K562 (cell line): ENCODE data around the gene CAPN14. TPM values are rescaled to one million over a fixed set of nuclear protein-coding genes. Genes with fewer than 3 reads are reported as not detected.
A peak's percentile ranks its signal among the peaks of the same experiment; 100 is the strongest.

Source experiments
- BDP1 ChIP-seq: IDR thresholded peaks from 3 replicates; pipeline ENCODE4 v1.6.1; 2011; ENCODE audit not compliant: insufficient read length, insufficient read depth
- CAMTA2 ChIP-seq: fragments of 250-450 bp; sonication (Bioruptor Pico); conservative IDR thresholded peaks from 2 replicates; pipeline ENCODE4 v1.5.1; 2022
- CBX3 ChIP-seq, 2 experiments: IDR thresholded peaks; 1 replicate in 1 of 2; 2 replicates in 1 of 2; pipeline ENCODE4 v1.6.1; 2012; ENCODE audit warnings: inconsistent platforms in 2 of 2, low read length in 2 of 2, borderline replicate concordance in 1 of 2, control low read depth in 1 of 2
- CGGBP1 ChIP-seq: fragments of 250-450 bp; sonication (Bioruptor Pico); IDR thresholded peaks from 2 replicates; pipeline ENCODE4 v1.9.0; 2021; ENCODE audit warnings: mild to moderate bottlenecking
- DDX20 ChIP-seq: fragments of 450-650 bp; IDR thresholded peaks from 2 replicates; pipeline ENCODE4 v1.6.1; 2016; ENCODE audit warnings: missing genetic modification characterization, low read depth, mild to moderate bottlenecking, missing compliant biosample characterization, moderate library complexity
- DIDO1 ChIP-seq: fragments of 450-650 bp; IDR thresholded peaks from 2 replicates; pipeline ENCODE4 v1.6.1; 2016; ENCODE audit warnings: low read depth, missing biosample characterization, missing genetic modification characterization
- GABPA ChIP-seq: fragments of 200-800 bp; sonication (Bioruptor generic); conservative IDR thresholded peaks from 2 replicates; pipeline ENCODE4 v1.6.1; 2016; ENCODE audit warnings: low read depth, missing genetic modification characterization, missing compliant biosample characterization
- GTF2E2 ChIP-seq: fragments of 200-800 bp; sonication (Bioruptor generic); IDR thresholded peaks from 2 replicates; pipeline ENCODE4 v1.6.1; 2016; ENCODE audit warnings: missing genetic modification characterization, missing compliant biosample characterization
- HCFC1 ChIP-seq: IDR thresholded peaks from 2 replicates; pipeline ENCODE4 v1.6.1; 2012; ENCODE audit warnings: low read depth, low read length, improper control_type of control experiment
- MEF2D ChIP-seq: conservative IDR thresholded peaks from 2 replicates; pipeline ENCODE4 v1.6.1; 2016; ENCODE audit warnings: low read depth, missing genetic modification characterization, missing compliant biosample characterization
- MYBL2 ChIP-seq, 2 experiments: fragments of 450-650 bp in 1 of 2; sonication (generic) in 1 of 2; formaldehyde crosslinking in 1 of 2; IDR thresholded peaks; 2 replicates each; pipeline versions ENCODE4 v1.6.1 to v1.8.1; 2017 to 2022; ENCODE audit warnings: borderline replicate concordance in 1 of 2, inconsistent platforms in 1 of 2, low read depth in 1 of 2, mild to moderate bottlenecking in 1 of 2, missing genetic modification reagents in 1 of 2, moderate library complexity in 1 of 2
- NFE2 ChIP-seq: IDR thresholded peaks from 2 replicates; pipeline ENCODE4 v1.6.1; 2014; ENCODE audit warnings: antibody characterized with exemption, low read depth
- NFRKB ChIP-seq: fragments of 450-650 bp; IDR thresholded peaks from 2 replicates; pipeline ENCODE4 v1.6.1; 2016; ENCODE audit warnings: low read depth
- PHB ChIP-seq: fragments of 250-450 bp; sonication (Bioruptor Pico); IDR thresholded peaks from 2 replicates; pipeline ENCODE4 v1.5.0; 2021
- PHTF2 ChIP-seq: fragments of 250-450 bp; sonication (Bioruptor Pico); IDR thresholded peaks from 2 replicates; pipeline ENCODE4 v1.5.0; 2021; ENCODE audit warnings: mild to moderate bottlenecking
- RAD21 ChIP-seq, 2 experiments: fragments of 250-450 bp in 1 of 2; fragments of 450-650 bp in 1 of 2; sonication (Bioruptor Pico) in 1 of 2; formaldehyde crosslinking in 1 of 2; IDR thresholded peaks in 1 of 2; conservative IDR thresholded peaks in 1 of 2; 2 replicates each; pipeline versions ENCODE4 v1.4.0 to v1.8.0; 2020 to 2022; ENCODE audit warnings: mild to moderate bottlenecking in 2 of 2, moderate library complexity in 1 of 2
- TFAM ChIP-seq: fragments of 250-450 bp; sonication (Bioruptor Pico); conservative IDR thresholded peaks from 2 replicates; pipeline ENCODE4 v1.5.0; 2021; ENCODE audit warnings: mild to moderate bottlenecking, moderate library complexity
- THRA ChIP-seq: fragments of 450-650 bp; IDR thresholded peaks from 2 replicates; pipeline ENCODE4 v1.6.1; 2017; ENCODE audit warnings: mild to moderate bottlenecking, moderate library complexity
- TSC22D4 ChIP-seq: fragments of 450-650 bp; IDR thresholded peaks from 2 replicates; pipeline ENCODE4 v1.6.1; 2016; ENCODE audit warnings: missing genetic modification characterization, missing biosample characterization, control low read depth
- U2AF1 ChIP-seq: fragments of 200-400 bp; formaldehyde crosslinking; optimal IDR thresholded peaks from 2 replicates; pipeline ENCODE3; 2017; ENCODE audit warnings: mild to moderate bottlenecking, low read depth, low read length, moderate library complexity
- XRCC5 ChIP-seq: fragments of 200-400 bp; formaldehyde crosslinking; IDR thresholded peaks from 2 replicates; pipeline ENCODE4 v1.6.1; 2017; ENCODE audit warnings: low read depth, mild to moderate bottlenecking, low read length
- ZNF212 ChIP-seq: fragments of 450-650 bp; formaldehyde crosslinking; IDR thresholded peaks from 2 replicates; pipeline ENCODE4 v1.4.0; 2020; ENCODE audit warnings: mild to moderate bottlenecking
- ZNF263 ChIP-seq: sonication (generic); formaldehyde crosslinking; IDR thresholded peaks from 2 replicates; pipeline ENCODE4 v1.8.0; 2022; ENCODE audit warnings: mild to moderate bottlenecking, missing genetic modification reagents, borderline replicate concordance
- ZNF436 ChIP-seq: fragments of 250-450, 450-650 bp; sonication (Bioruptor Pico); formaldehyde crosslinking; IDR thresholded peaks from 2 replicates; pipeline ENCODE4 v1.7.0; 2020; ENCODE audit warnings: mild to moderate bottlenecking
- ZNF445 ChIP-seq: fragments of 250-450 bp; sonication (Bioruptor Pico); IDR thresholded peaks from 2 replicates; pipeline ENCODE4 v1.4.0; 2020; ENCODE audit warnings: low read depth, mild to moderate bottlenecking, moderate library complexity
- ZNF449 ChIP-seq: fragments of 250-450 bp; sonication (Bioruptor Pico); IDR thresholded peaks from 2 replicates; pipeline ENCODE4 v1.8.0; 2022; ENCODE audit warnings: moderate library complexity, mild to moderate bottlenecking, inconsistent platforms
- ZNF717 ChIP-seq: fragments of 250-450 bp; sonication (Bioruptor Pico); IDR thresholded peaks from 2 replicates; pipeline ENCODE4 v1.5.0; 2021
- ZSCAN29 ChIP-seq: fragments of 450-650 bp; IDR thresholded peaks from 2 replicates; pipeline ENCODE4 v1.6.1; 2017
- polyA plus RNA-seq, 8 experiments: library from polyadenylated mRNA; depleted of rRNA in 4 of 8; stranded (reverse) in 5 of 8; unstranded in 3 of 8; fragments of >200 nt; fragmentation: Nextera tagmentation in 2 of 8; fragmentation: Illumina TruSeq in 1 of 8; extraction: Ambion mirVana in 2 of 8; extraction: Trizol in 1 of 8; gene quantifications; 2 replicates each; pipeline versions ENCODE4 v1.2.1 to v1.2.3, GENCODE V29; 2011 to 2014; ENCODE audit warnings: inconsistent platforms in 1 of 8, missing spikeins in 1 of 8
- total RNA-seq, 7 experiments: library from RNA; depleted of rRNA in 6 of 7; stranded (reverse); fragments of >200 nt in 6 of 7; fragmentation: Illumina TruSeq in 2 of 7; extraction: Trizol in 2 of 7; gene quantifications; 2 replicates each; pipeline versions ENCODE4 v1.2.1 to v1.2.3, GENCODE V29; 2011 to 2021; ENCODE audit warnings: low replicate concordance in 1 of 7

Gene CAPN14
- total and polyA plus RNA-seq, 9 of the 15 experiments (the other 6 are each of a cell fraction or from before 2014, with no cell fraction given), result not detected

GRCh38 chr2:31233741-31234682, 16.7 kb upstream of the CAPN14 start, which contains the start of gene EHD3 (continued):
- no peak for TF ChIP-seq TSC22D4 (tag)
- no peak for TF ChIP-seq ZNF263 (CRISPR knock-in tag)
- no peak for TF ChIP-seq BDP1
- TF ChIP-seq NFE2, result no peak
- TF ChIP-seq XRCC5, result no peak
- no peak for TF ChIP-seq MEF2D (tag)
- TF ChIP-seq HCFC1, result peak; percentile 71
- no peak for TF ChIP-seq CAMTA2 (CRISPR knock-in tag)
- TF ChIP-seq ZSCAN29, result no peak
- peak; percentile 48 for TF ChIP-seq GABPA (tag)
- no peak for TF ChIP-seq GTF2E2 (tag)
- no peak for TF ChIP-seq DDX20
- 0 out of 4 replicates have a peak, but pooled peaks of 1 of the 2 experiments have one; percentile 18 for TF ChIP-seq RAD21 (CRISPR knock-in tag; conservative IDR thresholded peaks at IDR 0.05 in 1 of 2, IDR thresholded peaks at IDR 0.05 in 1 of 2)
- no peak for TF ChIP-seq TFAM (CRISPR knock-in tag)
- TF ChIP-seq ZNF449, result no peak
- no peak for TF ChIP-seq ZNF717
- TF ChIP-seq PHTF2 (CRISPR knock-in tag), result no peak
- TF ChIP-seq THRA, result no peak
- TF ChIP-seq PHB (CRISPR knock-in tag), result no peak
- TF ChIP-seq CBX3 (IDR thresholded peaks at IDR 0.05; ENCODE audit: borderline replicate concordance in 1 of 2, low read length in 2 of 2), result no peak
- TF ChIP-seq MYBL2 (IDR thresholded peaks at IDR 0.05; ENCODE audit: low read depth), result no peak
- TF ChIP-seq MYBL2 (CRISPR knock-in tag; IDR thresholded peaks at IDR 0.05; ENCODE audit: borderline replicate concordance), result no peak
- TF ChIP-seq ZNF436 (CRISPR knock-in tag), result no peak
- TF ChIP-seq NFRKB, result no peak
- no peak for TF ChIP-seq DIDO1 (tag)
- TF ChIP-seq CGGBP1 (CRISPR knock-in tag), result no peak
- no peak for TF ChIP-seq U2AF1
- no peak for TF ChIP-seq ZNF212 (CRISPR knock-in tag)
- no peak for TF ChIP-seq ZNF445 (CRISPR knock-in tag)
